Activated naive CD8-positive, alpha-beta T cell treated with anti-CD3 and anti-CD28 coated beads, Interleukin-2, amount 50 U/mL, for 16 hours (primary cell): Measurements from ENCODE around the gene IBSP.

Experiments used
- DNase-seq: peaks from one replicate; pipeline ENCODE4 v3.0.0-alpha.2; 2020; ENCODE audit warnings: low read depth, low spot score

IBSP gene

DNA sequence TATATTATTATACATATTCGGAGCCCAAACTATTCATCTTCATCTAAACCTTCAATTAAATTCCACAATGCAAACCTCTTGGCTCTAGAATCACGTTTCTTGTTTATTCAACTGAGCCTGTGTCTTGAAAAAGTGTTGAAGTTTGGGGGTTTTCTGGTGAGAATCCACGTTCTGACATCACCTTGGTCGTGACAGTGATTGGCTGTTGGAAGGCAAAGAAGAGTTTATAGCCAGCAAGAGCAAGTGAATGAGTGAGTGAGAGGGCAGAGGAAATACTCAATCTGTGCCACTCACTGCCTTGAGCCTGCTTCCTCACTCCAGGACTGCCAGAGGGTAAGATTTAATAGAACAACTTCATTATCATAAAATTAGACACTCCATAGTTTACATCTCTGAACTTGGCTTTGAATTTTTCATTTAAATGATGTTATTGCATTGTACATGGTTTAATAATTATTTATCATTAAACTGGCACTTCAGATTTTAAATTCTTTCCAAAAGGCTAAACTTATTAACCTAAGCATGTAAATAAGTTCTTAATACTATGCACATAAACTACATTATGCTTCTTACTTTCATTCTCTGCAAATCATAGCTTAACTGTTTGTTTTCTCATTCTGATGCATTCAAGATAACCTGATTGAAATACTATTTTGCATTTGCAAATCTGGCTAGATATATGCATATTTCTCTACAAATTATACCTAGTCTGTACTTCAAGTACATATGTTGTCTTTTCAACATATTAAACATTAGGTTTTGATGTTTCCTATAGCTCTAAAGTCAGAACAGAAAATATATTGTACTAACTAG is at the start of gene IBSP:
IBSP (plus strand) TSS at position 254 of the 813 bp plus-strand sequence. CDS start 2,808 bp downstream, outside the sequence.
- DNase-seq = no peak

GRCh38 chr4:87749883-87750282 is 49.5 kb upstream of the IBSP start:
- DNase-seq = no peak

- DNase-seq = no peak
These were observed 41.1 kb upstream of the IBSP start for GRCh38 chr4:87758270-87758669.

GRCh38 chr4:87762311-87762710 is 37.0 kb upstream of the IBSP start:
- no peak for DNase-seq

- DNase-seq = no peak
These were observed 17.8 kb upstream of the IBSP start for GRCh38 chr4:87781569-87781968.

DNA sequence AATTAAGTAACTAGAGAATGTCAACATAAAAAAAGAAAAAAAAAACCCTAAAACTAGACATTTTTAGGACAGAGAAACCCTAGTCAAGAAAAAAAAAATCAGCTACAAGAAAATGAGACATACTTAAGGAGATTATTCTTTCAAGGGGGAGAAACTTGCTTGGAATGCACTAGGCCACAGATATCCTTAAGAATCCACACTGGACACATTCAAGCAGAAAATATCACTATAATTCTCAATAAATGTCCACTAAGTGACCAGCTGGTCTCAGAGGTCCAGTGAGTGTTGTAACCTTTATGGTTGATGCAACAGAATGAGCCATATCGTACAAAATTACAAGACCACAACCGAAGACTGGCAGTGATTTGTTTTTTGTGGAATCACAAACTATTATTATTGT is 15.6 kb upstream of the IBSP start:
- DNase-seq = no peak

DNA sequence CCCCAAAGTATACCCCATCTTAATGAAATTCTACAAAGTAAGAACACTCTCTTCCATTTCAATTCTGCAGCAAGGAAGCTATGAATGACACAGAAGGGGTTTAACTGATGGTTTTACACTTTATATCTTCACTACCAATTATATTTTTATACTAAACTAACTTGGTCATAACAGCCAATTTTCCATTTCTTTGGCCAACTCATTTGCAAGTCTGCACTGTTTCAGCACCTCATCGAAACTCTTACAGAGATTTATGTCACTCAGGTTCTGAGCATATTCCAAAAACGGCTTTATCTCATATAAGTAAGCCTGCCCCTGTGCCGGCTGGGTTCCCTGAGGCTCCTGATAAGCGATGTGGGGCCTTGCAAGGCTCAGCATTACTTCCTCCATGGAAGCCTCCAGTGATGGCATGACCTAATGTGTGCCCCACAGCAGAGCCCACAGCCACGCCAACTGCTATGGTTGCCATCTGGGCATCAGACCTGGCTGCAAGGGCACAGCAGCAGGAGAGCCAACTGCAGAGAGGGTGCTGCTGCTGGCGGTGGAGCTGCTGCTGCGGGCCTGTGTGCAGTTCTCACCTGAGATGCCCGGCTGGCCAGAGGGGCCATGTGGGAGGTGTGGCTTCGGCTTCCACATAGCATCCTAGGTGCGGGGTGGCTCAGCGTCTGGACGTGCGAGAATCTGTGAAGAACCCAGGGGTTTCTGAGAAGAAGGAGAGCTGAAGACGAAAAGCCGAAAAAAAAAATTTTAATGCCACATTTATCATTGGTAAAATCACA is 13.4 kb upstream of the IBSP start:
- DNase-seq = no peak

DNA sequence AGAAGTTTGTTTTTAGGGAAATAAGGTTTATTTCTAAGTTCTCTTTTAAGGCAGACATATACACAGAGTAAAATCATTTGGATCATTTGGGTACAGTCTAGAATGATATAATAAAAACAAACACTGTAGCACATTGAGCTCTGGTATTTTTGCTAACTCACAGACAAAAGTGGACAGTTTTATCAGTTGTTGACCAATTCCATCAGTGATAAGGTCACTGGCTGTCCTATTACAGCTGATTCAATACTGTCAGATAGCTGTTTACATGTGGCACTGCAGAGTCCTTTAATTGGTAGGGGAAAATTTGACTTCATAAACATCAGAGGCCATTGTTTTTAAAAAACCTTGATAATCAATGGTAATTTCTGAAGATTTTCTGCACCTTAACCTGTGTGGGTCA is 3.5 kb downstream of the IBSP start:
- no peak for DNase-seq

DNA sequence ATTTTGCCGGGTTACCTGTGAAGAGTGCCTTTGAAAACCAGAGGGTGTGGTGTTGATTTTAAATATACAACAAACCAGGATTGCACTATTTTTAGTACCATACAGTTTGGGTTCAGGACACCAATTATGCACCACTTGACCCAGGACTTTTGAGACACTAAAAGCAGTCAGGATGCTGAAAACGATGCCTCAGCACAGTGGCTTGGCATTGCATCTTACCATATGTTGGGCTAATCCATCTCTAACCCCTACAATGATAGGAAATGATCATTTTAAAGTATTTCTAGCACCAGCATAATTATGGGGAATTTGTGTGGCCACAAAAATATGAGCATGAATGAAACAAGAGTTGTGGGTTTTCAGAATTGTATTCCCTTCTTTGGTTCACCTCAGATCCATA is 4.1 kb downstream of the IBSP start:
- no peak for DNase-seq

DNA sequence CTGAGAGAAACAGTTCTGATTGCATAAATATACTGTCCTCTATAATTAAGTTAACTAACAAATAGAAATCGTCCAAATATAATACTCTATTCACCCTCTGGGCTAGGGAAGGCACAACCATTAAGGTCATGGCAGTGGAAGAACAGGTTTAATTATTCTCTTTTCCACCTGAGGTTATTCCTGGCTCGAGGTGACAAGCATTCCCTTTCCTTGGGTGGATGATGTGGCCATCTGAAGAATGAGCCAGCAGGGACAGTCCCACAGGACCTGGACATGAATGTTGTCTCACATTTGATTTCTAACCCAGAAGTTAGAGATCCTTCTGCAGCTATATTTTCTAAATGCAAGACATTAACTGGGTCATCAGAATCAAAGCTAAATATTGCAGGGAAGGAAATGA is 5.5 kb downstream of the IBSP start:
- DNase-seq = no peak

- DNase-seq = no peak
These were observed 6.6 kb downstream of the IBSP start for GRCh38 chr4:87805971-87806370.

- no peak for DNase-seq
These were observed 7.2 kb downstream of the IBSP start for GRCh38 chr4:87806520-87806919.

DNA sequence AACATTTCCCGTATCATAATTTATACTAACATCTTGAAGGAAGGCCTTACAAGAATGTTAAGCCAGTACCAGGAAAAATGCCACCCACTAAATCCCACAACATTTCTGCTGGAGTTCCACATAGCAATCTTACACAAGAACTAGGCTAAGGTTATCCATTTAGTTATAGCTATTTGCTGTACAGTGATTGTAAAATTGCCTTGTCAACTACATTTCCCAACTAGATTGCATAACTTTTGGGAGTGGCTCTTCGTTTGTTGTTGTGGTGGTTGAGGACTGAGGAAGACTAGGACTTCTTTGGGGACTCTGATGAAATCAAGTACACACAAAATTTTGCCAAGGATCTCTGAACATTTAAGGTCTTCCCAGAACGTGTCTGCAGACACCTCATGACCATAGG is 8.0 kb downstream of the IBSP start:
- no peak for DNase-seq

GRCh38 chr4:87811977-87812376 is 12.6 kb downstream of the IBSP start:
- no peak for DNase-seq

- no peak for DNase-seq
These were observed 20.0 kb downstream of the IBSP start for GRCh38 chr4:87819281-87819919.

DNA sequence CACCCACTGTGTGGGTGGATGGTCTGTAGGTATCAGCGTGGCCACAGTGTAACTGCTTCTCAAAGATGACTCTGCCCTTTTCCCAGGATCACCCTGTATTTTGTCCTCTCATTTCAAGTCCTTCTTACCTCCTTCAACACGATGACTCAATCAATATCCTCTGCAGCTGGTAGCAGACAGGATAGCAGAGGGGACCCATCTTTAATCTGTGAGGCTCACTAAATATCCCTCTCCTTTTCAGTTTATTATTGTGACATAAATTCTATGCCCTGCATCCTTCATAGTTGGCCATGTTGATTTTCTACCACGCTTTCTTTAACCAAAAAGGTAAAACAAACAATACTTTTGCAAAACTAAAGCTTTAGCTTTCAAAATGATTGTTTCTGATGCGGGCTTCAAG is 23.8 kb downstream of the IBSP start:
- no peak for DNase-seq

GRCh38 chr4:87823724-87824123 is 24.4 kb downstream of the IBSP start:
- DNase-seq = no peak

GRCh38 chr4:87824352-87824751 is 25.0 kb downstream of the IBSP start:
- no peak for DNase-seq

DNA sequence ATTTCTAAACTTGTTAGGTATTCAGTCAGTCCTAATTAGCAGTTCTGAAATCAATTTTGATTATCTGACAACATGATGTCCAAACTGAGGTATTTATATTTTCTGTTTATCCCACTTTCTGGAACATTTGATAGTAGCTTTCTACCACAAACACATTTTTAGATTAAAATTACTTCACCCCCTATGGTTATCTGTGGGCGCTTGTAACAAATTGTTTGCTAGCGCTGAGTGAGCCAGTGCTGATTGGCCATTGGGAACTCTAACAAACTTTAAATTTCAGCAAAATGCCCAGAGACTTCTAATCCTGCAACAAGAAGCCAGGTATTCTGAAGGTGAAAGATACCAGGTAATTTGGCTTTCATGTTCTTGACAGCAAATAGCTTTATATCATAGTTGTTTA is 33.3 kb downstream of the IBSP start, which contains the start of gene MEPE:
MEPE (plus strand) TSS at position 301 of the 400 bp plus-strand sequence. CDS start 1,746 bp downstream, outside the sequence.
- DNase-seq = no peak

DNA sequence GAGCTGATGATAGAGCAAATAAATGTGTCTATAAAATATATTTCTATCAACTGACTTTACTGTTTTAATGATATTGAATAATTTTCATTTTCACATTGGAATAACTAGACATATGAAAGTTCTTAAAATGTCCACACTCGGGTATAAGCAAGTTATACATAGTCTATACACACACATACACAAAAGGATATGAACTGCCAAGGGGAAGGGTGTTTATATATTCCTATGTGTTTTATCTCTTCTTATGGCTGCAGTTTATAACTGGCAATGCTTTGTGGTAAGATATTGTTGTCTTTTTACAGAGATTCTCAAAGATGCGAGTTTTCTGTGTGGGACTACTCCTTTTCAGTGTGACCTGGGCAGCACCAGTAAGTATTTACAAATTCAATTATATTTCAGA is 35.0 kb downstream of the IBSP start:
- no peak for DNase-seq

DNA sequence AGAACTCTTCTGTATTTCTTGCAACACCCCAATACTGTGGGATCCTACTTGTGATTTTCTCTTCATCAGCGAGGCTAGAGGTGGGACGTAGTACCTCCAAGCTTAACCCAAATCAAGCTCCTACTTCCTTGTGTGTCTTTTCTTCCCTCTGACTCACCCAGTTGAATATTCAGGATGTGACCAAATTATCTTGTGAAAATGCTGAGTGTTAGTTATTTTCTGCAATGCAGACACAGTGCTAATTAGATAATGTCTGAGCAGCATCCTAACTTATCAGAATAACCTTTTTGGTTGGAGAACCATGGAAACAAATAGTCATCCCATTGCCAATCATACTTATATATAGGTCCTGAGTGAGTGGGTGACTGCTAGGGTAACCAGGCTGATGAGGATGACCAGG is 35.8 kb downstream of the IBSP start:
- no peak for DNase-seq

- DNase-seq = no peak
These were observed 36.4 kb downstream of the IBSP start for GRCh38 chr4:87835743-87836142.
